WTC11 (cell line): Measurements from ENCODE around the gene RIPOR3.

ENCODE experiments used
- ATF1 ChIP-seq: sonication (generic); formaldehyde crosslinking; IDR thresholded peaks from 2 replicates; pipeline ENCODE4 v1.8.1; 2023; ENCODE audit warnings: mild to moderate bottlenecking, moderate library complexity, missing genetic modification reagents
- KAT7 ChIP-seq: sonication (generic); formaldehyde crosslinking; IDR thresholded peaks from 2 replicates; pipeline ENCODE4 v1.8.1; 2023; ENCODE audit warnings: missing genetic modification reagents, mild to moderate bottlenecking, borderline replicate concordance
- NR3C1 ChIP-seq: sonication (generic); formaldehyde crosslinking; conservative IDR thresholded peaks from 2 replicates; pipeline ENCODE4 v1.8.1; 2023; ENCODE audit warnings: low read depth, mild to moderate bottlenecking, missing genetic modification reagents
- TCF7 ChIP-seq: sonication (generic); formaldehyde crosslinking; IDR thresholded peaks from 2 replicates; pipeline ENCODE4 v1.8.0; 2022; ENCODE audit warnings: mild to moderate bottlenecking, low read depth, missing genetic modification reagents, moderate library complexity
- TEAD4 ChIP-seq: sonication (generic); formaldehyde crosslinking; IDR thresholded peaks from 2 replicates; pipeline ENCODE4 v1.8.0; 2022; ENCODE audit warnings: mild to moderate bottlenecking, missing genetic modification reagents
- TF ChIP-seq, protein P1 (sequence below): fragments of 250-450 bp; sonication (Bioruptor Pico); conservative IDR thresholded peaks from 2 replicates; pipeline ENCODE4 v1.9.0; 2021; ENCODE audit warnings: mild to moderate bottlenecking
- TF ChIP-seq, protein P2 (sequence below): fragments of 200-600 bp; IDR thresholded peaks from 2 replicates; pipeline ENCODE4 v1.8.0; 2022; ENCODE audit warnings: antibody characterized with exemption
- TF ChIP-seq, protein P3 (sequence below): sonication (generic); formaldehyde crosslinking; IDR thresholded peaks from 2 replicates; pipeline ENCODE4 v1.8.1; 2022; ENCODE audit warnings: mild to moderate bottlenecking, moderate library complexity, missing genetic modification reagents

GRCh38 chr20:50675671-50676376, 15.5 kb downstream of the RIPOR3 start:
- TF ChIP-seq, protein P1, sequence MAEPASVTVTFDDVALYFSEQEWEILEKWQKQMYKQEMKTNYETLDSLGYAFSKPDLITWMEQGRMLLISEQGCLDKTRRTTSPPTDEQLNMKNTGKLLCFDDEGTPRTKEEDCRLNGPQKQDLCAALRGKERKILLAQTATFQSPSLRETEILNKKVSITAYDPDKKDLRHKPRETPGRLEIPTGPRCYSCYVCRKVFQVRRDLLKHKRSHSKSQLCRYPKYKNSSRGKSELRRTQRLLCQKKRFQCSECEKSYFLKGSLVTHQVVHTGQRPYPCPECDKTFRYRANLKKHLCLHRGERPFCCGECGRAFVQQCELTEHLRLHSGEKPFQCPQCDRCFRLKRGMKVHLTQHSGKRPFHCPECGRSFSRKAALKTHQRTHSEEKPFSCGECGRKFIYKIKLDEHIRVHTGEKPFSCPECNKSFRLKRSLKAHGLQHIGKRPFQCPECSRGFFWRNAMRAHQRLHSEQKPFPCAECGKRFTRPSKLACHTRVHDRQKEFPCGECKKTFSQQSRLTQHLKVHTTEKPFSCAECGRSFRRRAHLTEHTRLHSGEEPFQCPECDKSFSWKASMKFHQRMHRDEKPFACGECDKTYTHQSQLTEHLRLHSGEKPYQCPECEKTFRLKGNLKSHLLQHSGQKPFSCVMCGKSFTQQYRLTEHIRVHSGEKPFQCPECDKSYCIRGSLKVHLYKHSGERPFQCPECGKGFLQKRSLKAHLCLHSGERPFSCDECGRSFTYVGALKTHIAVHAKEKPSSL: no peak
- TF ChIP-seq TEAD4 (no peak), KAT7 (CRISPR knock-in tag) (no peak), TCF7 (CRISPR knock-in tag) (no peak), ATF1 (CRISPR knock-in tag) (no peak), NR3C1 (CRISPR knock-in tag) (no peak)
- TF ChIP-seq, protein P2, sequence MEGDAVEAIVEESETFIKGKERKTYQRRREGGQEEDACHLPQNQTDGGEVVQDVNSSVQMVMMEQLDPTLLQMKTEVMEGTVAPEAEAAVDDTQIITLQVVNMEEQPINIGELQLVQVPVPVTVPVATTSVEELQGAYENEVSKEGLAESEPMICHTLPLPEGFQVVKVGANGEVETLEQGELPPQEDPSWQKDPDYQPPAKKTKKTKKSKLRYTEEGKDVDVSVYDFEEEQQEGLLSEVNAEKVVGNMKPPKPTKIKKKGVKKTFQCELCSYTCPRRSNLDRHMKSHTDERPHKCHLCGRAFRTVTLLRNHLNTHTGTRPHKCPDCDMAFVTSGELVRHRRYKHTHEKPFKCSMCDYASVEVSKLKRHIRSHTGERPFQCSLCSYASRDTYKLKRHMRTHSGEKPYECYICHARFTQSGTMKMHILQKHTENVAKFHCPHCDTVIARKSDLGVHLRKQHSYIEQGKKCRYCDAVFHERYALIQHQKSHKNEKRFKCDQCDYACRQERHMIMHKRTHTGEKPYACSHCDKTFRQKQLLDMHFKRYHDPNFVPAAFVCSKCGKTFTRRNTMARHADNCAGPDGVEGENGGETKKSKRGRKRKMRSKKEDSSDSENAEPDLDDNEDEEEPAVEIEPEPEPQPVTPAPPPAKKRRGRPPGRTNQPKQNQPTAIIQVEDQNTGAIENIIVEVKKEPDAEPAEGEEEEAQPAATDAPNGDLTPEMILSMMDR: no peak
- TF ChIP-seq, protein P3, sequence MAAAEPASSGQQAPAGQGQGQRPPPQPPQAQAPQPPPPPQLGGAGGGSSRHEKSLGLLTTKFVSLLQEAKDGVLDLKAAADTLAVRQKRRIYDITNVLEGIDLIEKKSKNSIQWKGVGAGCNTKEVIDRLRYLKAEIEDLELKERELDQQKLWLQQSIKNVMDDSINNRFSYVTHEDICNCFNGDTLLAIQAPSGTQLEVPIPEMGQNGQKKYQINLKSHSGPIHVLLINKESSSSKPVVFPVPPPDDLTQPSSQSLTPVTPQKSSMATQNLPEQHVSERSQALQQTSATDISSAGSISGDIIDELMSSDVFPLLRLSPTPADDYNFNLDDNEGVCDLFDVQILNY: no peak
